GM15510 (cell line): Measurements from ENCODE around the gene PPM1L.

Experiments used
- POLR2A ChIP-seq: IDR thresholded peaks from 3 replicates; pipeline ENCODE4 v1.6.1; 2011; ENCODE audit warnings: borderline replicate concordance; ENCODE audit not compliant: insufficient read length; ENCODE audit errors: extremely low read depth

The PPM1L gene

DNA sequence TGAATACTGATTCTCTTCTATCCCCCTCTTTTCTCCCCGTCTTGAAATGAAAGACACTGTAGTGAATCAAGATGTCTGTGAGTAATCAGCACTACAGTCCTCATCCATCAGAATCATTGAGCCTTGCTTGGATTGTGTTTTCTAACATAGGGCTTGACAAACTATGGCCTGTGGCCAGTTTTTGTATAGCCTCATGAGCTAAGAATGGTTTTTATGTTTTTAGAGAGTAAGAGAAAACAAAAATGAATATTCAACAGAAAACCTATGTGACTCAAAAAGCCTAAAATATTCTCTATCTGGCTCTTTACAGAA is 55.2 kb downstream of the PPM1L start:
- TF ChIP-seq POLR2A: no peak

DNA sequence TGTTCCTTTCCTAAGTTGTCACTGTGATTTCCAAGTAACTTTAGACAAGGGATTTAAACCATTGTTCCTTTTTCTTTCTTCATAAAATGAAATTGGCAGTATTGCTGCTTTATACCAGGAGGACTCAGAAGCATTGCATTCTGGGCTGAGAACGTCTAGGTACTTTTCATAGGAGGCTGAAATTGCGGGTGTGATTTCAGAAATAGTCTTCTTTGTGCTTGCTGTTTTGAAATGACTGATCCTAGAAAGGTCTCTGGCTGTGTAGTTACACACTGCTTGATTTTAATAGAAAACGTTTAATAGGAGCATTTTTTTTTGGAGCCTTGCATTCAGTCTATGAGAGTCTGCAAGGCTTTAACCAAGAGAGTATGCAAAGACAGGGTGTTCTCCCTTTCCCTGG is 56.3 kb downstream of the PPM1L start:
- no peak for TF ChIP-seq POLR2A

DNA sequence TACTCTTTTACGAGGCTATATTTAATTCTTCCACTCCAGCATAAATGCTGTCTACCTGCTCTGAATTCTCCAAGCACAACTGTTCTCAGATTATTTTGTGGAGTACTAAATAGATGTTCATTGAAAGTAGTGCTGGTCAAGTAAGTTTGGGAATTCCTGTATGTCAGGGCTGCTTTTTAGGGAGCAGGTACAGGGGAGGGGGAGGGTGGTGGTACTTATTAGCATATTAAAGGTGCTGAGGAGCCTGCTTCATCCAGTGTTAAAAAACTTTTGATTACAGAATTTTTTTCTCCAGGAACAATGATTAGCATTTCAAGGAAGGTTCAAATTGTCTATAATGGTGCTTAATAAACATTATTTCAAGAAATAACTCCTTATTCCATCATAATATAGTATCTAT is 59.2 kb downstream of the PPM1L start:
- TF ChIP-seq POLR2A: no peak

DNA sequence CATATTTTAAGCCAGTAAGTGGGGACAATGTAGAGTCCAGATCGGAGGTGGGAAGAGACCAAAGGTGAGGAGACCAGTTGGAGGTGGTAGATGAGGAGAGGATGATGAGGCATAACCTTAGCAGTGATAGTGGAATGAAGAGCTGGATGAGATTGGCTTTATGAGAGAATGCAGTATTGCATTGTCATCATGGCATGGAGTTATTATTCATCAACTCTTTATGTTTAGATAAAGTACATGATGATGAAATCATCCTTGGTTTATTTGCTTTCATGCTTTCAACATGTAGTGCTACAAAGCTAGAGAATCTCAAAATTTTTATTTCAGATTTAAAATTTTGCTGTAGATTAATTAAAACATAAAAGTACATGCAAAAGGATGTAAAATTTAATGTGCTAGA is 64.0 kb downstream of the PPM1L start:
- no peak for TF ChIP-seq POLR2A

DNA sequence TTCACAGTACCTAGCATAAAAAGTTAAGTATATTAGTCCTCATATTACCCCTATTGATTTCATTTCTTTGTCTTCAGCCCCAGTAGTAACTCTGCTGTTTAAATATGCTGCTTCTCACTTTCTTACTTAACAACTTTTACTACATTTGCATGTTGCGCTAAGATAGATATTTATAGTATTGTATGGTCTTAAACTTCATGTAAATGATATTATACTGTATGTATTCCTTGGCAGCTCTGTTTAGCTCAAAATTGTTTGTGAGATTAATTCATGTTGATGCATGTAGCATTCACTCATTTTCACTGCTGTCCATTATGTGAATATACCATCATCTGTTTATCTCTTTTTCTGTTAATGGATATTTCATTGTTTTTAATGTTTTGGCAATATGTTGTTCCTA is 64.4 kb downstream of the PPM1L start:
- TF ChIP-seq POLR2A: no peak

DNA sequence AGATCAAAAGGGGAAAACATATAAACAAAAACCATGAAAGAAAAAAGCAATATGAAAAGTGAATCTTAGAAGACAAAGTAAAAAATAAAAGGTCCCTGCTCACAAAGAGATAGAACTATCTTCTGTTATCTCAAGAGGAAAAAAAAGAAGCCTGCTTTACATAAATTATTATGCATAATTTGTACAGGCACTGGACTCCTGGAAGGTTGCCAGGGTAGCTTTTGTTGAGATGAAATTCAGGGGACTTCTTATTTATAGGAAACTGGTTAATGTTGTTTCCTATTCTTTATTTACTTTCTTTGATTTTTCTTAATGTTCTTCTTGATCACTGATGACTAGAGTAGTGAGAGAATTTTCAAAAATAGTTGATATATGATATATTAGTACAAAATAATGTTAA is 66.9 kb downstream of the PPM1L start:
- no peak for TF ChIP-seq POLR2A

DNA sequence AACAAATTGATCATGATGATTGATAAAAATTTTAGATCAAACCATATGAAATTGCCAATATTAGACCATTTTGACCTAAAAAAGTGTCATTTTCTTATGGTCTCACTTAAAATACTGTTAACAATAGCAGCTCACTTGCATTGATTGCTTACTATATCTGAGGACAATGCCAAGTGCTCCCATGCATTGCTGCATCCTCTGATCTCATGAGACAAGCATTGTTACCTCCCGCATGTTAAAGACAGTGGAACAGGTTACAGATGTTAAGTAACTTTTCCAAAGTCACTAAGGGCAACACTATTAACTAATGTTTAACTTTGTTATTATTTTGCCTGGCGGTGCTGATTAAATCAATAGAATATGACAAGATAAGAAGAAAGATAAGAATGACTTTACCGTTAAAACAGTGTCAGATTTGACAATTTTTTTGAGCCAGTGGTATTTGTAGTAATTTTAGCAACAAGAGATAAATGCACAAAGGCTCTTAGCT is 69.3 kb downstream of the PPM1L start:
- TF ChIP-seq POLR2A: no peak

DNA sequence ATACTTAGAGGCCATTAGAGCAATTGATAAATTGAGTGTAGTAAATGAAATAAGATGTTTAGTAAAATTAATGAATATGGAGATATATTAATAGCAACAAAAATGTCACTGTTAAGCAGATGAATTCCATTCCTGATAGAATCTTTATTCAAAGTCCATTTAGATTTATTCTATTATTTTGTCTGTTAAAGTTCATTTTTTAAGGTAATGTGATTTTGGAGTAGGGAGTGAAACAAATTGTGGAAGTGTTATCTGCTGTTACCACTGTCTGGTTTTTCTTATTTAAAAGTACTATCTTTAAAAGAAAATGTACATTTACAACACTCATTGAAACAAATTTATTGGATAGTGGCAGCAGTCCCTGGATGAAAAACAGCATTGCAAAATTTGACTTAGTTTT is 70.4 kb downstream of the PPM1L start:
- no peak for TF ChIP-seq POLR2A

DNA sequence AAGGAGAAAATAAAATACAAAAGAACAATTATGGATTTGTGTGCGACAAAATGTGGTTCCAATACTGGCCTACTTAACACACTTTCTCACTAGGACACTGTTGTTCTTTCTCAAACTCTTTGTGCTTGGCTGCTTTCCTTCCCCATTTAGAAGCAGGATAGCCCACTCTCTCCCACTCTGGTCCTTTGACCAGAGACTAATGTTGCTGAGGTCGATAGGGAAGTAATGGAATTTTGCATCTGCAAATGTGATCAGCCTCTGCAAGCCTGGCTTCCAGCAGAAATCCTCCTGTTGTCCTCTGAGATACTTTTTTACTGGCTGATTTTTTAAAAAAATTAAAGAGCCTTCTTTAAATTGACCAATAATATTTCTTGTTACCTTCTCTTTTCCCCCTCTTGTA is 71.0 kb downstream of the PPM1L start:
- TF ChIP-seq POLR2A: no peak

DNA sequence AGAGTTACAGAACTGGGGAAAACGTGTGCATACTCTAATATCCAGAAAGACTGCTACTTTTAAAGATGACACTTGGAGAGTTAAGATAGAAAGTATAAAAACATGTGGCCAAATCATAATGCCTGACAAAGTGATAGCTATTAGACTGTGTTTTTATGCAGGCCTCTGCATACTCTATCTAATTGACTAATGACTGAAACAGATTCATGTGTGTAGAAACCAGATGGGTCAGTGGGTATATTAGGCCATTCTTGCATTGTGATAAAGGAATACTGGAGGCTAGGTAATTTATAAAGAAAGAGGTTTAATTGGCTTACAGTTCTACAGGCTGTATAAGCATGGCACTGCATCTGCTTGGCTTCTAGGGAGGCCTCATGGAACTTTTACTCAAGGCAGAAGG is 71.5 kb downstream of the PPM1L start:
- TF ChIP-seq POLR2A: no peak

DNA sequence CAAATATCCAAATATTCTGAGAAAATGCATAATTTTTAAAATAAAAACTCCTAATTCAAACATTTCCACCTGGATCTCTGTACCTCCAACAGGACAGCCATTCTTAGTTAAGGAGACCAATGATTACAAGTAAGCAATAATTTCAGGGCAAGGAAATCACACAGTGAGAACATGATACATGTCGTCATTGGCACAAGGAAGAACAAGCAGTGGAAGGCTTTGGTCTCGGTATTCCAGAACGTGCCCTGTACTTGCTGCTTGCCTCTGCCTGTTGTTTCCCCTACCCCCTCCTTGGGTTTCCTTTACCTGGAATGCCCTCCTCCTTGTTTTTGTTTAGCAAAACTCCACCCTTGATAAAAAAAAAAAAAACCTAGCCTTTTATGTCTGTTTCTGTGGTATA is 72.8 kb downstream of the PPM1L start:
- no peak for TF ChIP-seq POLR2A

DNA sequence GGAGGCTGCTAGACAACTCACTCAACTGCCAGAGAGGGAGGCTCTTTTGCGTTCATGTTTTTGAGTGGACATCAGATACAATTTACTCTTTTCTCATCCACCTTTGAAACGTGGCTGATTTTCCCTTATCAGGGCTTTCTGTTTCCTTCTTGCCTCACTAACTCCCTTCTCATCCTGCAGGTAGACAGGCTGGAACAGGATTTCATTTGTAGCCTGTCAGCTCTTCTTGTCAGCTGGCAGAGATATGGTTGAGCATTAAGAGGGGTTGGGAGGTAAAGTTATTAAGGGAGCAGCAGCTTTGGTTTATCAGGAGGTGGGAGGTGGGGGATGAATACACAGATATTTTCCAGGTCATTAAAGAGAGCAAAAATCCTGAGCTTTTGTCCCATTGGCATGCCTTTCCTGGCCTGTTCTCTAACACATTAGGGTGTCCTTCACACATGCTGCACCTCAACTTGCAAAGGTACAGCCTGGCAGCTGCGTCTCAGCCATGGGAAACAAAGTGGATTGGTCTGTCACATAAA is 73.5 kb downstream of the PPM1L start:
- TF ChIP-seq POLR2A: no peak

DNA sequence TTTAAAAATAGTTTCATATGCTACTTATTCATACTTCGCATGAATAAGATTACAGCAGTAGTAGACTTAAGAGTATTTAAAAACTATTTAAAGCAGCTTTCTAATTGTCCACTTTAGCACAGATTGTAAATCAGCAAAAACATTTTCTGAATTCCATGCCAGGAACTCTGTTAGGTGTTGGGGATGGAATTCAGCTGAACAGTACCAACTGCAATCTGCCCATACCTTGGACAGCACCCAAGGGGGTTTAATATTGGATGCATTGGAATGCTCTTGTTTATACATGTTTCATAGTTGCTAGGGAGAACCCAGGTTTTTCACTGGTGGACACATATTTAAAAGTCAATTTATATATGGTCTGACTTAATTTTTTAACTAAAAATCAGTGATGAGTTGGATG is 74.8 kb downstream of the PPM1L start:
- TF ChIP-seq POLR2A: no peak

DNA sequence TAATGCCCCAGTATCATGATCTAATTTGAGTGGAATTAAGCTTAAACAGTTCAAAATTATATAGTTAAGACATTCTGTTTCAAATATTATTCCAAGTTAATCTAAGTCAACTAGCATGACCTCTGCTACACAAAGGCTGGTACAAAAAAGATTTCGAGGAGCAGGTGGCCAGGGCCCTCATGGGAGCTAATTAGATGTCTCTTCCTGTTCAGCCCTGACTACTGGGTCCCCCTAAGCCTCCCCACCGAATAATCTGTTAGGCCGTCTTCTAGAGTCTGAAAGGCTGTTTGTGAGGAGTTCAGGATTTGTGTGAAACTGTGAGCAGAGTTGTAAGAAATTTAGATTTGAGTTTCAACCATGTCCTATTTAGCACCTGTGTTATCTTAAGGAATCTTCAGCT is 75.4 kb downstream of the PPM1L start:
- no peak for TF ChIP-seq POLR2A

DNA sequence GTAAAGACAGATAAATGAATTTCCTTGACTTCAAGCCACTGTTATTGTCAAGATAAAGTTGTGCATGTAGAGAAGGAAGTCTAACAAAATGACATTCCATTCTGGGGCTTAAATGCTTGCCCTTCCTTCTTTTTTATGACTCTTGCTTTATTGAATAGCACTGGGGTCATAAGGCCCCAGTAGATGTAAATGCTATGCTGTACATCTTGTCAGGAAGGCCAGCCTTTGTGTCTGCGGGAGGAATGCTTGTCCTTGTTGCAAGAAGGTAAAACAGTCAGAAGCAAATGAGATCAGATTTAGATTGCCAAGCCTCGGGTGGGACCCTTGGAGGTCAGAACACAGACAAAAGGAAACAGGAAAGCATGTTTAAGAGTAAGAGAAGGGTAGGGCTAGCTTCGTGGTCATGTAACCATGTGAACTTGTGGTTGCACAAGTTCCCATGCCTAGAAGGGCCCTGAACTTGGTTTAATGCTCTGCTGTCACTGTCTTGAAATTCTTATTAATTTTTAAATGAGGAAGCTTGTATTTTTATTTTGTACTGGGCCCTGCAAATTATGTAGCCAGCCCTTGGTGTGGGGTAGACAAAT is 81.5 kb downstream of the PPM1L start:
- no peak for TF ChIP-seq POLR2A

DNA sequence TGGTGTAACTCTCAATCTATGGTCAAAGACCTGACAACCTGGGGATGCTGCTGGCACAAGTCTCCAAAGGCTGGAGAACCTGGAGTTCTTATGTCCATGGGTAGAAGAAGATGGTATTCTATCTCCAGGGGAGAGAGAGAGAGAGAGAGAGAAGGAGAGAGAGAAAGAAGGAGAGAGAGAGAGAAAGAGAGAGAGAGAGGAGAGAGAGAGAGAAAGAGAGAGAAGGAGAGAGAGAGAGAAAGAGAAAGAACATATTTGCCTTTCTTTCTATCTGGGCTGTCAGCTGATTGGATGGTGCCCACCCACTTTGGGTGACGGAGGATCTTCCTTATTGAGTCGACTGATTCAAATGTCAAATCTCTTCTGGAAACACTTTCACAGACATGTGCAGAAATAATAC is 84.6 kb downstream of the PPM1L start:
- no peak for TF ChIP-seq POLR2A

DNA sequence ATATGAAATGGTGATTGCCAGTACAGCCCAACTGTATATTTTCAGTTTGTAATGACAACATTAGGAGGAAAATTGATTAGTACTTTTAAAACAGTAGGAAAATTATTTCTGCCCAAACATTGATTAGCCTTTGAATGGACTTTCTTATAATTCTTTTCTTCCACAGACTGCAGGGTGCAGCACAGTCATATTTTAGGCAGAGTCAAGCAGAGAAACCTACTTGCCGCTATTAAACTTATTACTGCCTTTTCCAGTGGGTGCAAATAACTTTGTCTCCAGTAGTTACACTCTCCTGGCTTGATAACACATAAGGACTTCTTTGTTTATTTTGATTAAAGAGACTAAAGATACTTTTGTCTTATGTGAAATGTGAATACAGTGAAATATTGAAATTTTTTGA is 85.4 kb downstream of the PPM1L start:
- TF ChIP-seq POLR2A: no peak

DNA sequence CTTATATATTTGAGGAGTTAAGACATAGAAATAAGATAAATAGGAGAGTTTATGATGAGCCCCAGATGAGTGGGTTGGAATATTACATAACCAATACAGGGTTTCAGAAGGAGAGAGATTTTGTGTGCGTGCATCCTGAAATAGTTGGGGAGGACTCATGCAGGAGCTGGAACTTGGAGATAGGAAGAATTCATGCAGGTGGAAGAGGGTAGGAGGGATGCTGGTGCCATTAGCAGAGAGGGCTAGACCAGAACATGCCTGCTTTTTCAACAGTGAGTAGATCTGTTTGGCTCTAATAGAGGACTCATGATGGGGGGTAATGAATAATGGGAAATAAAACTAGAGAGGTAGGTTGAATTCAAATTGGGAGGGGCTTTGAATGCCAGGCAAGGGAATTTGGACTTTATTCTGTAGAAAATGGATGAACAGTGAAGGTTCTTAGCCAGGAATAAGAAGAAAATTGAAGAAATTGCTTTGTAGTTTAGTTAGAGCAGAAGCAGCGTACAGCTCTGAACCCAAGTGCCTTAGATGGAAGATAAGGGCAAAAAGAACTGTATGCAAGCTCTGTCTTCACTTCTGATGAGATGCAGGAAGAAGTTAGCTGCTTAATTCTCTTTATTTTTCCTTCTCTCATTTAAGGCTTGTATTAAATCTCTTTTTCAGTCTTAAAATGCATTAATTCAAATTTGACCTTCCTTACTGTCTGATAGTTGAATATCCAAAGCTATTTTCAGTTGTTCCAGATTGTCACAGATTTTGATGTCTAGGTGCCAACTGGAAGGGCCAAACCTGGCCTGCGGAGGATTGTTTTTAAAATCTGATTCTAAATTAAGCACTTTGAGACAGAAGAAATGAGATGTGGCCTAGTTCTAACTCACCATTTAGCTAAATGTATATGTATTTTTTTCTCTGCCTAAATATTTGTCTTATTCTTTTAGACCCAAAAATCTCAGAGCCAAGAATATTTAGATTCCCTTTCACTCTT is 86.3 kb downstream of the PPM1L start:
- TF ChIP-seq POLR2A: no peak
